22Rv1 (cell line): ENCODE measurements around the gene GBA3.

Experiments
- ZFX ChIP-seq: fragments of 450-650 bp; IDR thresholded peaks from 2 replicates; pipeline ENCODE4 v1.6.1; 2017; ENCODE audit warnings: antibody characterized with exemption, borderline replicate concordance
- TF ChIP-seq, protein P1 (sequence below): fragments of 450-650 bp; IDR thresholded peaks from 2 replicates; pipeline ENCODE4 v1.5.1; 2017; ENCODE audit warnings: mild to moderate bottlenecking

DNA sequence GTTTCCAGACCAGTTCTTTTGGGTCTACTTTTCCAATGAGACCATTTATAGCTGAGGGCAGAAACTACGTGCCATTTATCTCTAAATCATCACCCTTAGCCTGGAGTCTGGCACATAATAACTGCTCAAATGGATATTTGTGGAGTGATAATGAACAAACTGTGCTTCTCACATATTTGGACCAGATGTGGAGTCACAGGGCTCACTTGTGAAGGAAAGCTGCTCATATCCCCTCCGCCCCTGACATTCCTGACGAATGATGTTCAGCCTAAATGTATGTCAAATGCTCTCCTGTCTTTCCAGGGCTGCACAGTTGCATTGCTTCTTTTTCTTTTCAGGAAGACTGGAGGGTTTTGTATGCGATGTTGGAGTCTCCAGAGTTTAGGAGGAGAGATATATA, 110.1 kb downstream of the GBA3 start:
- TF ChIP-seq, protein P1, sequence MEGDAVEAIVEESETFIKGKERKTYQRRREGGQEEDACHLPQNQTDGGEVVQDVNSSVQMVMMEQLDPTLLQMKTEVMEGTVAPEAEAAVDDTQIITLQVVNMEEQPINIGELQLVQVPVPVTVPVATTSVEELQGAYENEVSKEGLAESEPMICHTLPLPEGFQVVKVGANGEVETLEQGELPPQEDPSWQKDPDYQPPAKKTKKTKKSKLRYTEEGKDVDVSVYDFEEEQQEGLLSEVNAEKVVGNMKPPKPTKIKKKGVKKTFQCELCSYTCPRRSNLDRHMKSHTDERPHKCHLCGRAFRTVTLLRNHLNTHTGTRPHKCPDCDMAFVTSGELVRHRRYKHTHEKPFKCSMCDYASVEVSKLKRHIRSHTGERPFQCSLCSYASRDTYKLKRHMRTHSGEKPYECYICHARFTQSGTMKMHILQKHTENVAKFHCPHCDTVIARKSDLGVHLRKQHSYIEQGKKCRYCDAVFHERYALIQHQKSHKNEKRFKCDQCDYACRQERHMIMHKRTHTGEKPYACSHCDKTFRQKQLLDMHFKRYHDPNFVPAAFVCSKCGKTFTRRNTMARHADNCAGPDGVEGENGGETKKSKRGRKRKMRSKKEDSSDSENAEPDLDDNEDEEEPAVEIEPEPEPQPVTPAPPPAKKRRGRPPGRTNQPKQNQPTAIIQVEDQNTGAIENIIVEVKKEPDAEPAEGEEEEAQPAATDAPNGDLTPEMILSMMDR = no peak
- no peak for TF ChIP-seq ZFX
